Measurements from ENCODE around the gene CHD9. TPM values are rescaled to one million over a fixed set of nuclear protein-coding genes. Genes with fewer than 3 reads are reported as not detected.

The CHD9 gene
- polyA plus RNA-seq, 1 donor from 2014 or later = 69.3 TPM

DNA sequence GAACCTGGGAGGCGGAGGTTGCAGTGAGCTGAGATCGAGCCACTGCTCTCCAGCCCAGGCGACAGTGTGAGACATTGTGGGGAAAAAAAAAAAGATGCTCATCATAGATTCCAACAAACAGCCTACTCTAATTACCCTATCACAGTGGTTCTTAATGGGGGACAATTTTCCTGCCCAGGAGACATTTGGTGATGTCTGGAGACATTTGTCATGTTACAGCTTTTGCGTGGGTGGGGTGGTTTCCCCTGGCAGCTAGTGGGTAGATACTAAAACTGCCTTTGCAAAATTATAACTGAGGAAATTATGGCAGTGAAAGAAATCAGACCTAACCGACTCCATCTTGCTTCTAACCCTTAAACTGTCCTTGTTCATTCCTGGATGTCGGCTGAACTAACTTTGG, 287.0 kb downstream of the CHD9 start:
- H3F3A ChIP-seq (ENCODE audit: insufficient read depth, low read length, poor library complexity, severe bottlenecking) = no peaks in the 10 kb centered on the region
- no peak overlapping the region for H3K27ac ChIP-seq (ENCODE audit: low read length)
- H2AFZ ChIP-seq (ENCODE audit: low read depth, low read length) = no peak overlapping the region
- no peak overlapping the region for H3K9ac ChIP-seq (ENCODE audit: low read length)
- no peak overlapping the region for H3K4me3 ChIP-seq (ENCODE audit: low read length)
- H3K27me3 ChIP-seq (ENCODE audit: insufficient read depth, low read depth, low read length) = no peaks in the 10 kb centered on the region
- no peaks in the 10 kb centered on the region for H3K9me2 ChIP-seq (ENCODE audit: insufficient read depth, low read length)
- no peaks in the 10 kb centered on the region for H3K36me3 ChIP-seq (ENCODE audit: insufficient read depth, low read length)
- H4K20me1 ChIP-seq (ENCODE audit: insufficient read depth) = no peaks in the 10 kb centered on the region
- no peak for TF ChIP-seq MXI1 (conservative IDR thresholded peaks at IDR 0.05; ENCODE audit: poor library complexity, severe bottlenecking)
- TF ChIP-seq RAD21 (conservative IDR thresholded peaks at IDR 0.05) = no peak
- no peak for TF ChIP-seq EP300 (conservative IDR thresholded peaks at IDR 0.05; ENCODE audit: poor library complexity, severe bottlenecking)
- TF ChIP-seq, protein P1, sequence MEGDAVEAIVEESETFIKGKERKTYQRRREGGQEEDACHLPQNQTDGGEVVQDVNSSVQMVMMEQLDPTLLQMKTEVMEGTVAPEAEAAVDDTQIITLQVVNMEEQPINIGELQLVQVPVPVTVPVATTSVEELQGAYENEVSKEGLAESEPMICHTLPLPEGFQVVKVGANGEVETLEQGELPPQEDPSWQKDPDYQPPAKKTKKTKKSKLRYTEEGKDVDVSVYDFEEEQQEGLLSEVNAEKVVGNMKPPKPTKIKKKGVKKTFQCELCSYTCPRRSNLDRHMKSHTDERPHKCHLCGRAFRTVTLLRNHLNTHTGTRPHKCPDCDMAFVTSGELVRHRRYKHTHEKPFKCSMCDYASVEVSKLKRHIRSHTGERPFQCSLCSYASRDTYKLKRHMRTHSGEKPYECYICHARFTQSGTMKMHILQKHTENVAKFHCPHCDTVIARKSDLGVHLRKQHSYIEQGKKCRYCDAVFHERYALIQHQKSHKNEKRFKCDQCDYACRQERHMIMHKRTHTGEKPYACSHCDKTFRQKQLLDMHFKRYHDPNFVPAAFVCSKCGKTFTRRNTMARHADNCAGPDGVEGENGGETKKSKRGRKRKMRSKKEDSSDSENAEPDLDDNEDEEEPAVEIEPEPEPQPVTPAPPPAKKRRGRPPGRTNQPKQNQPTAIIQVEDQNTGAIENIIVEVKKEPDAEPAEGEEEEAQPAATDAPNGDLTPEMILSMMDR (IDR thresholded peaks at IDR 0.05; ENCODE audit: poor library complexity, severe bottlenecking) = no peak
- TF ChIP-seq, protein P2, sequence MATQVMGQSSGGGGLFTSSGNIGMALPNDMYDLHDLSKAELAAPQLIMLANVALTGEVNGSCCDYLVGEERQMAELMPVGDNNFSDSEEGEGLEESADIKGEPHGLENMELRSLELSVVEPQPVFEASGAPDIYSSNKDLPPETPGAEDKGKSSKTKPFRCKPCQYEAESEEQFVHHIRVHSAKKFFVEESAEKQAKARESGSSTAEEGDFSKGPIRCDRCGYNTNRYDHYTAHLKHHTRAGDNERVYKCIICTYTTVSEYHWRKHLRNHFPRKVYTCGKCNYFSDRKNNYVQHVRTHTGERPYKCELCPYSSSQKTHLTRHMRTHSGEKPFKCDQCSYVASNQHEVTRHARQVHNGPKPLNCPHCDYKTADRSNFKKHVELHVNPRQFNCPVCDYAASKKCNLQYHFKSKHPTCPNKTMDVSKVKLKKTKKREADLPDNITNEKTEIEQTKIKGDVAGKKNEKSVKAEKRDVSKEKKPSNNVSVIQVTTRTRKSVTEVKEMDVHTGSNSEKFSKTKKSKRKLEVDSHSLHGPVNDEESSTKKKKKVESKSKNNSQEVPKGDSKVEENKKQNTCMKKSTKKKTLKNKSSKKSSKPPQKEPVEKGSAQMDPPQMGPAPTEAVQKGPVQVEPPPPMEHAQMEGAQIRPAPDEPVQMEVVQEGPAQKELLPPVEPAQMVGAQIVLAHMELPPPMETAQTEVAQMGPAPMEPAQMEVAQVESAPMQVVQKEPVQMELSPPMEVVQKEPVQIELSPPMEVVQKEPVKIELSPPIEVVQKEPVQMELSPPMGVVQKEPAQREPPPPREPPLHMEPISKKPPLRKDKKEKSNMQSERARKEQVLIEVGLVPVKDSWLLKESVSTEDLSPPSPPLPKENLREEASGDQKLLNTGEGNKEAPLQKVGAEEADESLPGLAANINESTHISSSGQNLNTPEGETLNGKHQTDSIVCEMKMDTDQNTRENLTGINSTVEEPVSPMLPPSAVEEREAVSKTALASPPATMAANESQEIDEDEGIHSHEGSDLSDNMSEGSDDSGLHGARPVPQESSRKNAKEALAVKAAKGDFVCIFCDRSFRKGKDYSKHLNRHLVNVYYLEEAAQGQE (IDR thresholded peaks at IDR 0.05; ENCODE audit: borderline replicate concordance) = no peak
- TF ChIP-seq EZH2 (IDR thresholded peaks at IDR 0.05; ENCODE audit: borderline replicate concordance, insufficient read depth, low read length, poor library complexity, severe bottlenecking) = no peak
- TF ChIP-seq TAF1 (IDR thresholded peaks at IDR 0.05; ENCODE audit: low read depth) = no peak
- TF ChIP-seq SMC3 (conservative IDR thresholded peaks at IDR 0.05; ENCODE audit: poor library complexity) = no peak
- H3K4me2 ChIP-seq (ENCODE audit: low read length) = no peak overlapping the region
- no peaks in the 10 kb centered on the region for H3K9me3 ChIP-seq (ENCODE audit: low read length)
- H3K79me2 ChIP-seq (replicated peaks; ENCODE audit: insufficient read depth, low read length) = no peaks in the 10 kb centered on the region

DNA sequence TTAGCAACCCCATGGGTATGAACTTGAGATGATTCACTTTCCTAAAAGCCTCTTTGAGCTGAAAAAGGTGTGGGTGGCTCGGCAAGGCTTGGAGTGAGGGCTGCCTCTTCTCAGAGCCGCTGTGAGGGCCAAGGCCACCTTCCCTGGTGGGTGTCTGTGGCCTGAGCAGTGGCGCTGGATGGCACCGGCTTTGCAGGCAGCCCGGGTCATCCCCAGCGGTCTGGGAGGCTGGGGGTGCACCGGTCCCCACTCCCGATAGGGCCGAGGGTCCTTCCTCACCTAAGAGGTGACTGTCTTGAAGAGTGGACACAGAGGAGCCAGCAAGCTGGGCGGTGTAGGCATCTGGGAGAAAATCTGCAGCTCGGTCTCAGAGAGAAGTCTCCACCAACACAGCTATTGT, 300.3 kb downstream of the CHD9 start:
- Histone ChIP-seq H3K9ac (ENCODE audit: low read length) (no peak overlapping the region), H2AFZ (ENCODE audit: low read depth, low read length) (no peak overlapping the region), H3K79me2 (replicated peaks; ENCODE audit: insufficient read depth, low read length) (no peaks in the 10 kb centered on the region), H3K4me3 (ENCODE audit: low read length) (no peak overlapping the region), H3K9me2 (ENCODE audit: insufficient read depth, low read length) (no peaks in the 10 kb centered on the region), H3K9me3 (ENCODE audit: low read length) (no peaks in the 10 kb centered on the region), H3F3A (ENCODE audit: insufficient read depth, low read length, poor library complexity, severe bottlenecking) (no peaks in the 10 kb centered on the region), H3K36me3 (ENCODE audit: insufficient read depth, low read length) (no peaks in the 10 kb centered on the region), H4K20me1 (ENCODE audit: insufficient read depth) (no peaks in the 10 kb centered on the region), H3K27me3 (ENCODE audit: insufficient read depth, low read depth, low read length) (no peaks in the 10 kb centered on the region), H3K4me2 (ENCODE audit: low read length) (no peak overlapping the region), H3K27ac (ENCODE audit: low read length) (no peak overlapping the region)
- TF ChIP-seq SMC3 (conservative IDR thresholded peaks at IDR 0.05; ENCODE audit: poor library complexity) (no peak), EP300 (conservative IDR thresholded peaks at IDR 0.05; ENCODE audit: poor library complexity, severe bottlenecking) (no peak), RAD21 (conservative IDR thresholded peaks at IDR 0.05) (no peak), POLR2AphosphoS5 (IDR thresholded peaks at IDR 0.05) (no peak)

Measured in neural cell (in vitro differentiated cells).